Stimulated activated CD4-positive, alpha-beta T cell treated with anti-CD3 and anti-CD28 coated beads, Interleukin-1b, Interleukin-23, amount 100 ng/mL, for 4 hours (primary cell): ENCODE measurements around the gene TP53BP2.
"Not testable (repeated sequence)": the region's sequence is repeated elsewhere in the genome, so short reads cannot be mapped to it uniquely, and the experiment has no call there.

ENCODE experiments used
- DNase-seq, 2 donors: peaks; one replicate each; pipeline ENCODE4 v3.0.0-alpha.2; 2020; ENCODE audit warnings: low read depth in 2 of 2

The TP53BP2 gene

GRCh38 chr1:223845810-223846682, at the start of gene TP53BP2:
TP53BP2 (minus strand) TSS chr1:223845947; CDS start chr1:223845680, 267 bp downstream.
- peak; percentile 83 to 86 for DNase-seq

GRCh38 chr1:223890494-223890893, 44.7 kb upstream of the TP53BP2 start:
- DNase-seq, result not testable (repeated sequence)

GRCh38 chr1:223889319-223889718, 43.6 kb upstream of the TP53BP2 start:
- DNase-seq, result not testable (repeated sequence)

- DNase-seq, result no peak
These were observed 42.1 kb upstream of the TP53BP2 start for GRCh38 chr1:223887747-223888418.

GRCh38 chr1:223886516-223886921, 40.8 kb upstream of the TP53BP2 start:
- DNase-seq, result no peak

- DNase-seq, result no peak
These were observed 39.9 kb upstream of the TP53BP2 start for GRCh38 chr1:223885614-223886013.

GRCh38 chr1:223878598-223879325, 33.0 kb upstream of the TP53BP2 start:
- no peak for DNase-seq

- DNase-seq, result no peak
These were observed 32.1 kb upstream of the TP53BP2 start for GRCh38 chr1:223877804-223878203.

GRCh38 chr1:223876590-223876989, 30.8 kb upstream of the TP53BP2 start:
- DNase-seq, result no peak

- no peak for DNase-seq
These were observed 27.3 kb upstream of the TP53BP2 start for GRCh38 chr1:223873044-223873443.

GRCh38 chr1:223872308-223872901, 26.7 kb upstream of the TP53BP2 start:
- no peak for DNase-seq

- DNase-seq, result no peak
These were observed 25.1 kb upstream of the TP53BP2 start for GRCh38 chr1:223870617-223871574.

- not testable (repeated sequence) for DNase-seq
These were observed 19.0 kb upstream of the TP53BP2 start for GRCh38 chr1:223864599-223865368.

GRCh38 chr1:223864084-223864483, 18.3 kb upstream of the TP53BP2 start:
- DNase-seq, result no peak

GRCh38 chr1:223861904-223862303, 16.2 kb upstream of the TP53BP2 start:
- no peak for DNase-seq

- DNase-seq, result no peak
These were observed 14.4 kb upstream of the TP53BP2 start for GRCh38 chr1:223860051-223860622.

GRCh38 chr1:223859058-223859457, 13.3 kb upstream of the TP53BP2 start:
- no peak for DNase-seq

GRCh38 chr1:223856386-223856785, 10.6 kb upstream of the TP53BP2 start:
- no peak for DNase-seq

GRCh38 chr1:223853748-223854147, 8.0 kb upstream of the TP53BP2 start:
- DNase-seq, result no peak

GRCh38 chr1:223853275-223853674, 7.5 kb upstream of the TP53BP2 start:
- DNase-seq, result no peak
